Prostate gland (tissue), 2 donors: Measurements from ENCODE around the gene USF1. TPM values are rescaled to one million over a fixed set of nuclear protein-coding genes. Genes with fewer than 3 reads are reported as not detected.
A peak's percentile ranks its signal among the peaks of the same experiment; 100 is the strongest.
"Not testable (repeated sequence)": the region's sequence is repeated elsewhere in the genome, so short reads cannot be mapped to it uniquely, and the experiment has no call there.

Experiments used
- DNase-seq: peaks from one replicate; pipeline ENCODE4 v3.0.0-alpha.2; 2019; ENCODE audit warnings: low spot score
- H3K27ac ChIP-seq, 2 donors: fragments of 200-600 bp; sonication (generic); 2 replicates each; pipeline ENCODE4 v1.5.1; 2017 to 2019
- H3K27me3 ChIP-seq: fragments of 200-600 bp; sonication (generic); replicated peaks from 2 replicates; pipeline ENCODE4 v1.5.1; 2019; ENCODE audit not compliant: insufficient read depth
- H3K36me3 ChIP-seq, 2 donors: fragments of 200-600 bp; sonication (generic); 1 replicate in 1 of 2; 2 replicates in 1 of 2; pipeline versions ENCODE4 v1.5.1 to v1.8.1; 2017 to 2019
- H3K4me1 ChIP-seq: fragments of 200-600 bp; sonication (generic); replicated peaks from 2 replicates; pipeline ENCODE4 v1.5.1; 2019
- H3K4me3 ChIP-seq, 2 donors: fragments of 200-600 bp; sonication (generic); 2 replicates each; pipeline ENCODE4 v1.5.1; 2017 to 2019
- H3K9me3 ChIP-seq: fragments of 200-600 bp; sonication (generic); 2 replicates; pipeline ENCODE4 v1.5.1; 2017
- CTCF ChIP-seq, 4 experiments: fragments of 200-600 bp in 2 of 4; fragments of 450-650 bp in 2 of 4; sonication (generic) in 2 of 4; IDR thresholded peaks; 1 replicate in 3 of 4; 2 replicates in 1 of 4; pipeline ENCODE4 v1.5.1; 2016 to 2019; ENCODE audit warnings: antibody characterized with exemption in 4 of 4, mild to moderate bottlenecking in 2 of 4, moderate library complexity in 2 of 4
- POLR2A ChIP-seq: fragments of 450-650 bp; IDR thresholded peaks from one replicate; pipeline ENCODE4 v1.6.1; 2016; ENCODE audit warnings: antibody characterized with exemption, mild to moderate bottlenecking
- POLR2AphosphoS5 ChIP-seq: sonication (generic); formaldehyde crosslinking; IDR thresholded peaks from one replicate; pipeline ENCODE4 v1.6.1; 2017; ENCODE audit warnings: antibody characterized with exemption
- WGBS: methylation state at CpG from one replicate; pipeline ENCODE4 v1.1.5; 2018; 5-methylcytosine and 5-hydroxymethylcytosine counted together
- intact Hi-C: fragments of 100-400 bp; cut with DNase I; formaldehyde crosslinking; loops from one replicate; pipeline ENCODE4 v1.14.2; 2022
- total RNA-seq, 2 donors: library from RNA; depleted of rRNA; stranded (reverse); fragments of >200 nt; gene quantifications; one replicate each; pipeline ENCODE4 v1.1.0, GENCODE V29; 2016

USF1 gene
- total RNA-seq, 2 donors from 2014 or later, result 46.3 to 65.8 TPM

DNA sequence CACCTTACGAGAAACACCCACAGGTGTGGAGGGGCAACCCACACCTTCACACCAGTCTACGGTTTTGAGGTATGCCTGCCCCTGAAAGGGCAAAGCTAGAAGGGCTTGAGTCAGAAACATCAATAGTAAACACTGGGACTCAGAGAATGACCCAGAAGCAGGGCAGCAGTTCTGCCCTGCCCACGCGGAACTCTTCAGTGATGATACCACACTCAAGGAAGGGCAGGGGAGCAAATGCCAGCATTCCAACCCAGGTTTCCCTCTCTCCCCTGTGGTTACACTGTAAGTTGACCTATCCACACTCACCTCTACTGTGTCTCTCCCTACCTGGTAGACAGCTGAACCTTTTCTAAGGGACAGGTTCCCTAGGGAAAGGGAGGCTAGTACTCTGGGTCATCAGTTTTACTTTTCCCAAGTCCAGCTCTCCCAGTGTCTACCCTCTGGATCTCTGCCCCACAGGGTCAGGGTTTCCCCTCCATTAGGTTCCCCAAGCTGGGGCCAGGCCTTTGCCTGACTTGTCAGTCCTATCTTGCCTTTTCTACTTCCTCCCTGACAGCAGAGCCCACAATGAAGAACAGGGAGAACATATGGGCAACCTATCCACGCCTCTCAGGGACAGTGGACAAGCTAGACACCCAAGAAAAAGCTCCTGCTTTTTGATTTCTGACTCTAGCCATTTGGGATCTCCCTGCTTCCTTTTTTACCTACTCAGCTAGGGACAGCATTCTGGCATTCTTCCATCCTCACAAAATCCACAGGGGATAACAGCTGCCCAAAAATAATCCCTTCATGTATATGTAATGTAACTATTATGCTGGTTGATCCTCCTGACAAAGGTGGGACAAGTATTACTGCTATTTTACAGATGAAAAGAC, 27.8 kb downstream of the USF1 start:
- Histone ChIP-seq H3K27me3 (no peaks in the 10 kb centered on the region), H3K4me3 (no peak overlapping the region), H3K36me3 (no peaks in the 10 kb centered on the region), H3K4me1 (peaks cover 4% of the 10 kb centered on the region), H3K27ac (peak overlapping the region; percentile 84 to 96), H3K9me3 (no peaks in the 10 kb centered on the region)
- TF ChIP-seq POLR2AphosphoS5 (no peak), CTCF (IDR thresholded peaks at IDR 0.05) (no peak), POLR2A (no peak)
- 57% methylated on average over 5 of the region's 5 CpGs for WGBS
- intact Hi-C loops, result no loop called here
- DNase-seq, result no peak

GRCh38 chr1:161017181-161017580, 28.6 kb downstream of the USF1 start:
- H3K4me3 ChIP-seq, H3K4me1 ChIP-seq, H3K9me3 ChIP-seq, intact Hi-C loops, DNase-seq, H3K36me3 ChIP-seq, H3K27me3 ChIP-seq: not testable (repeated sequence)
- WGBS, result 30% methylated on average over 7 of the region's 7 CpGs
- peak overlapping the region; percentile 38 to 96 for H3K27ac ChIP-seq

- H3K27me3 ChIP-seq, intact Hi-C loops, H3K9me3 ChIP-seq, H3K4me3 ChIP-seq, H3K4me1 ChIP-seq, DNase-seq, H3K36me3 ChIP-seq: not testable (repeated sequence)
- TF ChIP-seq POLR2AphosphoS5, result peak; percentile 11
- 32% methylated on average over 1 of the region's 1 CpG for WGBS
- peak overlapping the region in 1 of 2 donors; percentile 41 for H3K27ac ChIP-seq
These were observed 29.1 kb downstream of the USF1 start for GRCh38 chr1:161016683-161017082.

DNA sequence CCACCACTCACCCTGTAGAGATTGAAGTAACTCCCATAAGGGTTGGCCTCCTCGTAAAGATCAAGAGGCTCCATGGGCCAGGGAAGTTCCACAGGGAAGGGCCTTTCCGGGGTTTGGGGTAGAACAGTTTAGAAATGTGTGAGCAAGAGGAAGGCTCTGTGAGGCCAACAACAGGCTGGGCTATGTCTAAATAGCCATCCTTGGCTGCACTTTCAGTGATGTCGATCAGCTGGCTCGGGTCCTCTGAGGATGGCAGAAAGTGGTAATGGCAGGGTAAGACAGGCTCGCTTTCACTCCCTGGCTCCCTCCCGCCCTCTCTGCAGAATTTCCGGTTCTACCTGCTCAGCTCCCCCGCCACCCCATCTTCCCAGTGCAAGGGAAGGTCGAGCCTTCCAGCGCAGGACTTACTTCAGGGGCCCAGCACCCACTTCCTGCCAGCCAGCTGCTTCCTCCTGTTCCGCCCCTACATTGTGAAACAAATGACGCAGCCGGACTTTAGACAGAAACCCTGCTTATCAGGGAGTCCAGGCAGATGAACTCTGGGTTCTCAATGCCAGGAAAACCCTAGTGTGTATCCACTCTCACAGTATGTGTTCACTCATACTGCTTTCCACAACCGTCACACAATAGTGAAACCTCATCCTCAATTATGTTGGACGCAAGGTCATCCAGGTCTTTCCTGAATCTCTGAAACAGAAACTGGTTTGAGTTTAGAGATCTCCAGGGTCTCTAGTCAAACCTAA, 32.1 kb downstream of the USF1 start:
- H3K4me1 ChIP-seq, result peaks cover 8% of the 10 kb centered on the region
- H3K9me3 ChIP-seq, result no peaks in the 10 kb centered on the region
- WGBS, result 25% methylated on average over 15 of the region's 15 CpGs
- TF ChIP-seq POLR2A (peak; percentile 26), CTCF (IDR thresholded peaks at IDR 0.05) (peak in 1 of 4 experiments; percentile 9), POLR2AphosphoS5 (peak; percentile 92)
- peak overlapping the region; percentile 1 to 11 for H3K4me3 ChIP-seq
- DNase-seq, result peak; percentile 91
- H3K36me3 ChIP-seq, result no peaks in the 10 kb centered on the region
- H3K27me3 ChIP-seq, result no peaks in the 10 kb centered on the region
- H3K27ac ChIP-seq, result peak overlapping the region; percentile 85 to 87
- intact Hi-C loops, result no loop called here

GRCh38 chr1:161013131-161013487, 32.7 kb downstream of the USF1 start:
- Histone ChIP-seq H3K9me3 (no peaks in the 10 kb centered on the region), H3K4me1 (peaks cover 8% of the 10 kb centered on the region), H3K27me3 (no peaks in the 10 kb centered on the region), H3K36me3 (no peaks in the 10 kb centered on the region), H3K27ac (peak overlapping the region; percentile 85 to 87), H3K4me3 (peak overlapping the region in 1 of 2 donors; percentile 11)
- DNase-seq, result no peak
- intact Hi-C loops, result no loop called here
- TF ChIP-seq CTCF (IDR thresholded peaks at IDR 0.05) (no peak), POLR2A (no peak)
